ENCODE results near the gene SFT2D2.

Gene SFT2D2

GRCh38 chr1:168261390-168261789 lies 35.6 kb downstream of the SFT2D2 start:
- Histone ChIP-seq H3K4me1 (ENCODE audit: control insufficient read depth in 2 of 2, insufficient read depth in 1 of 2, low read depth in 1 of 2, low read length in 2 of 2) (no peaks in the 10 kb centered on the region), H3K18ac (ENCODE audit: low read length) (no peak overlapping the region), H3K79me1 (ENCODE audit: low read depth, low read length) (no peaks in the 10 kb centered on the region), H3K14ac (ENCODE audit: low read length) (no peak overlapping the region), H2BK120ac (ENCODE audit: low read depth, low read length) (no peak overlapping the region), H4K91ac (ENCODE audit: low read depth, low read length, poor library complexity) (no peak overlapping the region), H3K4me3 (ENCODE audit: low read length in 2 of 2) (no peak overlapping the region), H3K23ac (ENCODE audit: low read depth, low read length, poor library complexity) (no peak overlapping the region), H2BK15ac (ENCODE audit: low read length) (no peak overlapping the region), H2AFZ (ENCODE audit: low read length) (no peak overlapping the region), H4K8ac (ENCODE audit: low read depth, low read length) (no peak overlapping the region), H3K4ac (ENCODE audit: low read length) (no peak overlapping the region), H3K9ac (ENCODE audit: low read depth, low read length, poor library complexity) (no peak overlapping the region), H3K27ac (replicated peaks; ENCODE audit: low read length) (no peak overlapping the region), H3K27me3 (ENCODE audit: control insufficient read depth in 3 of 3, insufficient read depth in 3 of 3, low read depth in 1 of 3, low read length in 3 of 3) (no peaks in the 10 kb centered on the region), H3K4me2 (ENCODE audit: insufficient read depth, low read length, poor library complexity, severe bottlenecking) (no peak overlapping the region), H2BK5ac (ENCODE audit: low read length) (no peak overlapping the region), H2BK12ac (ENCODE audit: low read length) (no peak overlapping the region), H3K36me3 (replicated peaks in 1 of 2; ENCODE audit: control insufficient read depth in 2 of 2, insufficient read depth in 2 of 2, low read length in 2 of 2) (peaks cover 0 to 2% of the 10 kb centered on the region in 2 donors), H2AK5ac (ENCODE audit: low read depth, low read length) (no peak overlapping the region), H3K9me3 (replicated peaks in 1 of 2; ENCODE audit: control insufficient read depth in 2 of 2, insufficient read depth in 1 of 2, low read depth in 1 of 2, low read length in 2 of 2) (peaks cover 6 to 15% of the 10 kb centered on the region in 2 donors)
- no CpG with 5 or more reads among the region's 2 CpGs for WGBS, 2 donors (ENCODE audit: extremely low coverage in 2 of 2, insufficient read length in 2 of 2, insufficient replicate concordance in 1 of 2)
- DNase-seq (ENCODE audit: low spot score): no peak

GRCh38 chr1:168263130-168263529 lies 37.3 kb downstream of the SFT2D2 start:
- H2BK120ac ChIP-seq (ENCODE audit: low read depth, low read length): no peak overlapping the region
- no peak for DNase-seq (ENCODE audit: low spot score)
- H3K27ac ChIP-seq (replicated peaks; ENCODE audit: low read length): no peak overlapping the region
- no peak overlapping the region for H4K8ac ChIP-seq (ENCODE audit: low read depth, low read length)
- H3K4me3 ChIP-seq (ENCODE audit: low read length in 2 of 2): no peak overlapping the region
- H2BK12ac ChIP-seq (ENCODE audit: low read length): no peak overlapping the region
- no peaks in the 10 kb centered on the region for H3K4me1 ChIP-seq (ENCODE audit: control insufficient read depth in 2 of 2, insufficient read depth in 1 of 2, low read depth in 1 of 2, low read length in 2 of 2)
- H3K79me1 ChIP-seq (ENCODE audit: low read depth, low read length): no peaks in the 10 kb centered on the region
- no peak overlapping the region for H2AFZ ChIP-seq (ENCODE audit: low read length)
- no peak overlapping the region for H2AK5ac ChIP-seq (ENCODE audit: low read depth, low read length)
- H3K18ac ChIP-seq (ENCODE audit: low read length): no peak overlapping the region
- WGBS, 2 donors (ENCODE audit: extremely low coverage in 2 of 2, insufficient read length in 2 of 2, insufficient replicate concordance in 1 of 2): no CpG with 5 or more reads among the region's 4 CpGs
- H2BK5ac ChIP-seq (ENCODE audit: low read length): no peak overlapping the region
- H2BK15ac ChIP-seq (ENCODE audit: low read length): no peak overlapping the region
- H3K23ac ChIP-seq (ENCODE audit: low read depth, low read length, poor library complexity): no peak overlapping the region
- peaks cover 7% of the 10 kb centered on the region in 2 donors for H3K9me3 ChIP-seq (replicated peaks in 1 of 2; ENCODE audit: control insufficient read depth in 2 of 2, insufficient read depth in 1 of 2, low read depth in 1 of 2, low read length in 2 of 2)
- H3K14ac ChIP-seq (ENCODE audit: low read length): no peak overlapping the region
- H3K9ac ChIP-seq (ENCODE audit: low read depth, low read length, poor library complexity): no peak overlapping the region
- H3K27me3 ChIP-seq (ENCODE audit: control insufficient read depth in 3 of 3, insufficient read depth in 3 of 3, low read depth in 1 of 3, low read length in 3 of 3): no peaks in the 10 kb centered on the region
- no peak overlapping the region for H3K4ac ChIP-seq (ENCODE audit: low read length)
- H3K36me3 ChIP-seq (replicated peaks in 1 of 2; ENCODE audit: control insufficient read depth in 2 of 2, insufficient read depth in 2 of 2, low read length in 2 of 2): peaks cover 0 to 2% of the 10 kb centered on the region in 2 donors
- H4K91ac ChIP-seq (ENCODE audit: low read depth, low read length, poor library complexity): no peak overlapping the region
- no peak overlapping the region for H3K4me2 ChIP-seq (ENCODE audit: insufficient read depth, low read length, poor library complexity, severe bottlenecking)

GRCh38 chr1:168264296-168264695 lies 38.5 kb downstream of the SFT2D2 start:
- WGBS, 2 donors (ENCODE audit: extremely low coverage in 2 of 2, insufficient read length in 2 of 2, insufficient replicate concordance in 1 of 2): no CpG with 5 or more reads among the region's 7 CpGs
- Histone ChIP-seq H4K91ac (ENCODE audit: low read depth, low read length, poor library complexity) (no peak overlapping the region), H3K18ac (ENCODE audit: low read length) (no peak overlapping the region), H2BK15ac (ENCODE audit: low read length) (no peak overlapping the region), H2BK12ac (ENCODE audit: low read length) (no peak overlapping the region), H3K4me2 (ENCODE audit: insufficient read depth, low read length, poor library complexity, severe bottlenecking) (no peak overlapping the region), H3K4me3 (ENCODE audit: low read length in 2 of 2) (no peak overlapping the region), H3K9me3 (replicated peaks in 1 of 2; ENCODE audit: control insufficient read depth in 2 of 2, insufficient read depth in 1 of 2, low read depth in 1 of 2, low read length in 2 of 2) (peaks cover 7% of the 10 kb centered on the region in 2 donors), H3K27ac (replicated peaks; ENCODE audit: low read length) (no peak overlapping the region), H3K14ac (ENCODE audit: low read length) (no peak overlapping the region), H2BK5ac (ENCODE audit: low read length) (no peak overlapping the region), H2BK120ac (ENCODE audit: low read depth, low read length) (no peak overlapping the region), H4K8ac (ENCODE audit: low read depth, low read length) (no peak overlapping the region), H2AFZ (ENCODE audit: low read length) (no peak overlapping the region), H3K23ac (ENCODE audit: low read depth, low read length, poor library complexity) (no peak overlapping the region), H3K36me3 (replicated peaks in 1 of 2; ENCODE audit: control insufficient read depth in 2 of 2, insufficient read depth in 2 of 2, low read length in 2 of 2) (peaks cover 0 to 2% of the 10 kb centered on the region in 2 donors), H3K4ac (ENCODE audit: low read length) (no peak overlapping the region), H2AK5ac (ENCODE audit: low read depth, low read length) (no peak overlapping the region), H3K79me1 (ENCODE audit: low read depth, low read length) (no peaks in the 10 kb centered on the region), H3K4me1 (ENCODE audit: control insufficient read depth in 2 of 2, insufficient read depth in 1 of 2, low read depth in 1 of 2, low read length in 2 of 2) (no peaks in the 10 kb centered on the region), H3K9ac (ENCODE audit: low read depth, low read length, poor library complexity) (no peak overlapping the region), H3K27me3 (ENCODE audit: control insufficient read depth in 3 of 3, insufficient read depth in 3 of 3, low read depth in 1 of 3, low read length in 3 of 3) (no peaks in the 10 kb centered on the region)
- no peak for DNase-seq (ENCODE audit: low spot score)

- Histone ChIP-seq H4K91ac (ENCODE audit: low read depth, low read length, poor library complexity) (no peak overlapping the region), H3K4me1 (ENCODE audit: control insufficient read depth in 2 of 2, insufficient read depth in 1 of 2, low read depth in 1 of 2, low read length in 2 of 2) (no peaks in the 10 kb centered on the region), H3K9me3 (replicated peaks in 1 of 2; ENCODE audit: control insufficient read depth in 2 of 2, insufficient read depth in 1 of 2, low read depth in 1 of 2, low read length in 2 of 2) (peaks cover 7% of the 10 kb centered on the region in 2 donors), H3K27ac (replicated peaks; ENCODE audit: low read length) (no peak overlapping the region), H3K4ac (ENCODE audit: low read length) (no peak overlapping the region), H4K8ac (ENCODE audit: low read depth, low read length) (no peak overlapping the region), H3K9ac (ENCODE audit: low read depth, low read length, poor library complexity) (no peak overlapping the region), H2BK5ac (ENCODE audit: low read length) (no peak overlapping the region), H3K14ac (ENCODE audit: low read length) (no peak overlapping the region), H2AK5ac (ENCODE audit: low read depth, low read length) (no peak overlapping the region), H3K27me3 (ENCODE audit: control insufficient read depth in 3 of 3, insufficient read depth in 3 of 3, low read depth in 1 of 3, low read length in 3 of 3) (no peaks in the 10 kb centered on the region), H2BK120ac (ENCODE audit: low read depth, low read length) (no peak overlapping the region), H3K23ac (ENCODE audit: low read depth, low read length, poor library complexity) (no peak overlapping the region), H3K4me2 (ENCODE audit: insufficient read depth, low read length, poor library complexity, severe bottlenecking) (no peak overlapping the region), H2BK15ac (ENCODE audit: low read length) (no peak overlapping the region), H3K4me3 (ENCODE audit: low read length in 2 of 2) (no peak overlapping the region), H3K79me1 (ENCODE audit: low read depth, low read length) (no peaks in the 10 kb centered on the region), H3K18ac (ENCODE audit: low read length) (no peak overlapping the region), H3K36me3 (replicated peaks in 1 of 2; ENCODE audit: control insufficient read depth in 2 of 2, insufficient read depth in 2 of 2, low read length in 2 of 2) (peaks cover 0 to 2% of the 10 kb centered on the region in 2 donors), H2AFZ (ENCODE audit: low read length) (no peak overlapping the region), H2BK12ac (ENCODE audit: low read length) (no peak overlapping the region)
- no CpG with 5 or more reads among the region's 1 CpG for WGBS, 2 donors (ENCODE audit: extremely low coverage in 2 of 2, insufficient read length in 2 of 2, insufficient replicate concordance in 1 of 2)
- no peak for DNase-seq (ENCODE audit: low spot score)
Measured at GRCh38 chr1:168265596-168265995, 39.8 kb downstream of the SFT2D2 start.
